ENCODE data around the gene ARID4A. TPM values are rescaled to one million over a fixed set of nuclear protein-coding genes. Genes with fewer than 3 reads are reported as not detected.

The ARID4A gene
- total and polyA plus RNA-seq, 9 of the 15 experiments (the other 6 are each of a cell fraction or from before 2014, with no cell fraction given): 2.4 to 11.5 (median 8.7) TPM

GRCh38 chr14:58291646-58292045, 6.7 kb upstream of the ARID4A start:
- H4K20me1 ChIP-seq (replicated peaks; ENCODE audit: control insufficient read depth, insufficient read depth, low read length): no peaks in the 10 kb centered on the region
- BruUV-seq (replicated peaks): no TSS peak

More at GRCh38 chr14:58291646-58292045, 6.7 kb upstream of the ARID4A start:
- CTCF ChIA-PET (ENCODE audit: low intra/inter-chr PET ratio): no interaction called here
- POLR2A ChIA-PET: interaction anchor here (0.6 kb wide), 1 partner anchor 23 kb away, joined by 3 read pairs; no protein-coding TSS in a partner anchor
- Histone ChIP-seq H3K27ac (ENCODE audit: extremely low read depth, low read depth, low read length) (no peak overlapping the region), H3K27me3 (ENCODE audit: control insufficient read depth in 2 of 2, insufficient read depth in 2 of 2, low read length in 2 of 2) (no peaks in the 10 kb centered on the region), H3K9me1 (ENCODE audit: control insufficient read depth, insufficient read depth, low read length) (no peaks in the 10 kb centered on the region), H3K4me2 (ENCODE audit: insufficient read depth, low read length) (no peak overlapping the region), H3K9me3 (replicated peaks; ENCODE audit: control insufficient read depth, insufficient read depth, low read depth, low read length) (no peaks in the 10 kb centered on the region), H3K4me3 (no peak overlapping the region), H3K9ac (ENCODE audit: insufficient read depth in 1 of 2, low read depth in 2 of 2, low read length in 2 of 2) (no peak overlapping the region; a peak in 1 of 4 replicates), H3K36me3 (ENCODE audit: control insufficient read depth, insufficient read depth, low read length) (peaks cover 86% of the 10 kb centered on the region), H3K79me2 (ENCODE audit: control insufficient read depth, insufficient read depth, low read length) (peaks cover 91% of the 10 kb centered on the region), H3K4me1 (replicated peaks in 1 of 2; ENCODE audit: control insufficient read depth in 2 of 2, insufficient read depth in 2 of 2, low read length in 2 of 2) (no peaks in the 10 kb centered on the region; a peak in 2 of 5 replicates), H2AFZ (ENCODE audit: low read depth, low read length) (no peak overlapping the region)
- no peak for TF ChIP-seq ZNF41 (CRISPR knock-in tag; conservative IDR thresholded peaks at IDR 0.05)
- no peak for TF ChIP-seq SMARCA5 (IDR thresholded peaks at IDR 0.05)
- TF ChIP-seq FOXP4 (CRISPR knock-in tag; IDR thresholded peaks at IDR 0.05; ENCODE audit: borderline replicate concordance): no peak
- no peak for TF ChIP-seq CBX3 (IDR thresholded peaks at IDR 0.05; ENCODE audit: borderline replicate concordance in 1 of 2, low read length in 2 of 2)
- TF ChIP-seq XRCC5 (IDR thresholded peaks at IDR 0.05; ENCODE audit: low read depth, low read length): no peak
- no peak for TF ChIP-seq JUNB (CRISPR knock-in tag; conservative IDR thresholded peaks at IDR 0.05)
- TF ChIP-seq GABPA (tag; conservative IDR thresholded peaks at IDR 0.05; ENCODE audit: low read depth): no peak
- no peak for TF ChIP-seq PBX2 (CRISPR knock-in tag; IDR thresholded peaks at IDR 0.05; ENCODE audit: low read depth)
- TF ChIP-seq PBX2 (tag; conservative IDR thresholded peaks at IDR 0.05; ENCODE audit: low read depth): no peak
- TF ChIP-seq ZBTB34 (CRISPR knock-in tag; IDR thresholded peaks at IDR 0.05): no peak
- intact Hi-C loops (cut with micrococcal nuclease) (no loop called here), in situ Hi-C loops (cut with MboI) (no loop called here)
- FAIRE-seq (no peak), ATAC-seq (no peak), DNase-seq (ENCODE audit: extremely low read depth in 1 of 4, low spot score in 3 of 4) (no peak)
- WGBS (ENCODE audit: insufficient coverage, low coverage, missing lambda C conversion rate): 56% methylated on average over 5 of the region's 5 CpGs
